ENCODE measurements around the gene RBP2. TPM values are rescaled to one million over a fixed set of nuclear protein-coding genes. Genes with fewer than 3 reads are reported as not detected.

RBP2 gene
- total and polyA plus RNA-seq, 10 of the 15 experiments (the other 5 are each of a cell fraction or from before 2014, with no cell fraction given), result not detected

- no peak for TF ChIP-seq POU2F2 (IDR thresholded peaks at IDR 0.05; ENCODE audit: borderline replicate concordance, low read depth, low read length)
- no peak for TF ChIP-seq ZNF384 (IDR thresholded peaks at IDR 0.05; ENCODE audit: borderline replicate concordance, low read depth, low read length)
- no peak for TF ChIP-seq CTCF (IDR thresholded peaks at IDR 0.05 in 2 of 3, conservative IDR thresholded peaks at IDR 0.05 in 1 of 3; ENCODE audit: control insufficient read depth in 2 of 3, extremely low read depth in 1 of 3, insufficient read depth in 1 of 3, low read depth in 3 of 3, low read length in 3 of 3)
- TF ChIP-seq EZH2 (IDR thresholded peaks at IDR 0.05; ENCODE audit: borderline replicate concordance, control insufficient read depth, low read depth, low read length), result no peak
- no peak for TF ChIP-seq DPF2 (IDR thresholded peaks at IDR 0.05)
- TF ChIP-seq ZNF217 (IDR thresholded peaks at IDR 0.05), result no peak
- no peak for TF ChIP-seq MYB (IDR thresholded peaks at IDR 0.05; ENCODE audit: borderline replicate concordance, low read depth, low read length)
- TF ChIP-seq NR2F1 (conservative IDR thresholded peaks at IDR 0.05), result no peak
- TF ChIP-seq JUND (IDR thresholded peaks at IDR 0.05; ENCODE audit: low read depth, low read length), result no peak
Observed at GRCh38 chr3:139458348-139458747, 18.0 kb downstream of the RBP2 start (continued).

- Histone ChIP-seq H2AFZ (ENCODE audit: control insufficient read depth, low read depth, low read length) (no peak overlapping the region), H3K27me3 (replicated peaks in 1 of 2; ENCODE audit: control insufficient read depth in 2 of 2, insufficient read depth in 2 of 2, low read length in 1 of 2) (no peaks in the 10 kb centered on the region), H3K36me3 (ENCODE audit: control insufficient read depth in 2 of 2, insufficient read depth in 2 of 2, low read length in 1 of 2) (no peaks in the 10 kb centered on the region), H3K9ac (ENCODE audit: control insufficient read depth, insufficient read depth, low read length) (no peak overlapping the region), H4K20me1 (ENCODE audit: control insufficient read depth, insufficient read depth) (no peaks in the 10 kb centered on the region), H3K27ac (ENCODE audit: control insufficient read depth, insufficient read depth) (no peak overlapping the region), H3K4me3 (no peak overlapping the region), H3K4me2 (ENCODE audit: control insufficient read depth, insufficient read depth) (no peak overlapping the region), H3K9me3 (replicated peaks; ENCODE audit: control insufficient read depth, insufficient read depth, low read length) (no peaks in the 10 kb centered on the region), H3K79me2 (ENCODE audit: control insufficient read depth, insufficient read depth, low read length) (no peaks in the 10 kb centered on the region), H3K4me1 (ENCODE audit: control insufficient read depth, insufficient read depth, low read length) (no peaks in the 10 kb centered on the region)
- ChIA-PET RAD21 (ENCODE audit: unreplicated experiment) (no interaction called here), CTCF (no interaction called here), POLR2A (no interaction called here), SMC1A (ENCODE audit: uncharacterized antibody, unreplicated experiment) (interaction anchor here (1.6 kb wide), 1 partner anchor 23 kb away, joined by 4 read pairs; no protein-coding TSS in a partner anchor)
- DNase-seq (ENCODE audit: low read depth, low spot score) (no peak), FAIRE-seq (no peak), ATAC-seq (no peak)
- TF ChIP-seq POLR2AphosphoS2 (IDR thresholded peaks at IDR 0.05; ENCODE audit: low read depth, low read length) (no peak), TCF3 (IDR thresholded peaks at IDR 0.05; ENCODE audit: borderline replicate concordance, insufficient read depth, low read depth, low read length) (no peak), IRF4 (IDR thresholded peaks at IDR 0.05; ENCODE audit: low read depth, low read length) (no peak), MYC (IDR thresholded peaks at IDR 0.05; ENCODE audit: insufficient read depth, insufficient read length, insufficient replicate concordance, low read length, severe bottlenecking) (no peak), ZBTB40 (IDR thresholded peaks at IDR 0.05; ENCODE audit: borderline replicate concordance) (no peak), RBBP5 (conservative IDR thresholded peaks at IDR 0.05) (no peak)
- no TSS peak for BruUV-seq (replicated peaks)
- intact Hi-C loops (cut with micrococcal nuclease; ENCODE audit: unreplicated experiment) (no loop called here), in situ Hi-C loops (cut with MboI) (no loop called here)
- 10% methylated on average over 3 of the region's 3 CpGs for WGBS (ENCODE audit: insufficient coverage, insufficient replicate concordance, low lambda C conversion rate, missing lambda C conversion rate)
Observed at GRCh38 chr3:139457066-139457465, 19.2 kb downstream of the RBP2 start.

Data from GM12878 (cell line).